Stimulated activated CD4-positive, alpha-beta T cell treated with anti-CD3 and anti-CD28 coated beads, TNF-alpha, amount 100 ng/mL, for 4 hours (primary cell): Measurements from ENCODE around the gene TIMELESS.
"Not testable (repeated sequence)": the region's sequence is repeated elsewhere in the genome, so short reads cannot be mapped to it uniquely, and the experiment has no call there.

Experiments used
- DNase-seq, 3 experiments: peaks; one replicate each; pipeline ENCODE4 v3.0.0-alpha.2; 2020; ENCODE audit warnings: low read depth in 3 of 3

TIMELESS gene

DNA sequence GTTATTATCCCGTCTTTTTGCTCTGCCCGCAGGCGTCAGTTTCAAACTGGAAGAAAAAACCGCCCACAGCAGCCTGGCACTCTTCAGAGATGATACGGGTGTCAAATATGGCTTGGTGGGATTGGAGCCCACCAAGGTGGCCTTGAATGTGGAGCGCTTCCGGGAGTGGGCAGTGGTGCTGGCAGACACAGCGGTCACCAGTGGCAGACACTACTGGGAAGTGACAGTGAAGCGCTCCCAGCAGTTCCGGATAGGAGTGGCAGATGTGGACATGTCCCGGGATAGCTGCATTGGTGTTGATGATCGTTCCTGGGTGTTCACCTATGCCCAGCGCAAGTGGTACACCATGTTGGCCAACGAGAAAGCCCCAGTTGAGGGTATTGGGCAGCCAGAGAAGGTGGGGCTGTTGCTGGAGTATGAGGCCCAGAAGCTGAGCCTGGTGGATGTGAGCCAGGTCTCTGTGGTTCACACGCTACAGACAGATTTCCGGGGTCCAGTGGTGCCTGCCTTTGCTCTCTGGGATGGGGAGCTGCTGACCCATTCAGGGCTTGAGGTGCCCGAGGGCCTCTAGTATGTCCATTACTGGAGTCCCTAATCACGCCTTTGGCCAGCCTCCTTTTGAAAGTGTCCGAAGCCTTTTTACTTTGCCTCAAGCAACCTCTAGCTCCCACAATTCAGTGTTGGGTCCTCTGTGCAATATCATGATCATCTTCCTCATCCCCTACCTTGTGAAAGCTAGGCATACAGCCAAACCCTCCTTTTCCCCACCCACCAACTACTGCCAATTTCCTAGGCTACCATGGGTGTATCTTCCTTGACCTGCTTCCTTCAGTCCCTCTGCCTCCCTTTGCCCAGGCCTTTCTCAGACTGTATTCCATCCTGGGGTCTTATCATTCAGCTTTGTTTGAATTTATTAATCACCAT, 20.0 kb upstream of the TIMELESS start:
- DNase-seq, result no peak

DNA sequence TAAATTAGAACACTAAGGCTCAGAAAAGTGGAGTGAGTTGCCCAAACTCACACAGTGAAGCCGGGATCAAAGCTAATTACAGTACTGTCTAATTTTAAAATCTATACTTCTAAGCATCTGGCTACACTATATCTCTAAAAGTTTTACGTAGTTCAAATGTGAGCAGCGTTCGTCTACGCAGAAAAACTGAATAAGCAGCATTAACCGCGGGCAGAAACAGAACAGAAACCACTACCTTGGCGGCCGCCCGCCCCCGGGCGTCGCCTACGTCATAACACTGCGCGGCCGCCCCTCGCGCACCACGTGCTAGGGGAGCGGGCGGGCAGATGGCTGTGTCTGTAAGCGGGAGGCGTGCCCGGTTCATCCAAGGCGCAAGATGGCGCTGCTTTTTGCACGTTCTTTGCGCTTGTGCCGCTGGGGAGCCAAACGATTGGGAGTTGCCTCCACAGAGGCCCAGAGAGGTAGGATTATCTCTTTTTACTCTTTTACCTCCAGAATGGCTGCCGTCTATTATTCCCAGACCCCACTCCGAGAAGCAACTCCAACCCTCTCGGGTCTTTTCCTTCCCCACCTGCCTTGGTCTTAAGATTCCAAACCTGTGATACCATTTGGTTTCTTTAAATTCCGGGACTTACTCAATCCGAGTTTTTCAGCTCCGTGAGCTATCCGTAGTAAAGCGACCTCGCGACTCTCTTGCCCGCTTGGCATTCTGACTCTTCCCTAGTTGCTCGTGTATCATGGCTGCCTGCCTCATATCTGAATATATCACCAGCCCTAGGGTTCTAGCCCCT, 19.2 kb upstream of the TIMELESS start, which contains the start of gene SPRYD4:
Gene SPRYD4 (plus strand): TSS at position 363 of the 791 bp plus-strand sequence. CDS start 14 bp downstream, at position 377.
- DNase-seq, result peak; percentile 88 to 91 (median 89)

DNA sequence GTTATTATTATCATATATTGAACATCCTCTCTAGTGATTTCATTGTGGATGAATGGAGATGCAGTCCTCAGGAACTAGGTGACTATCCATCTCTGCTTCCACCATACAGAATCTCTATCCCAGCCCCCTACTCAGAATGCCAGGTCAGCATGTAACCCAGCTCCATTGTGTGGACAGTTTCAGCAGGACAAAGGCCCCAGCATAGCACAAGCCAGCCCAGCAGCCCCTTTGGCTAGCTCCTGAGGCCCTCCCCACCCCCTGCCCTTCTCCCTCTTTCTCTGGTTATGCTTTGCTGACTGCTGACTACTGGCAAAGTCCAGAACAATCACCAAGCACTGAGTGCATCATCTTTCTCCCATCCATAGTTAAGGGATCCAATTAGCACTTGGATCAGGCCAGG, 13.3 kb upstream of the TIMELESS start:
- no peak for DNase-seq

DNA sequence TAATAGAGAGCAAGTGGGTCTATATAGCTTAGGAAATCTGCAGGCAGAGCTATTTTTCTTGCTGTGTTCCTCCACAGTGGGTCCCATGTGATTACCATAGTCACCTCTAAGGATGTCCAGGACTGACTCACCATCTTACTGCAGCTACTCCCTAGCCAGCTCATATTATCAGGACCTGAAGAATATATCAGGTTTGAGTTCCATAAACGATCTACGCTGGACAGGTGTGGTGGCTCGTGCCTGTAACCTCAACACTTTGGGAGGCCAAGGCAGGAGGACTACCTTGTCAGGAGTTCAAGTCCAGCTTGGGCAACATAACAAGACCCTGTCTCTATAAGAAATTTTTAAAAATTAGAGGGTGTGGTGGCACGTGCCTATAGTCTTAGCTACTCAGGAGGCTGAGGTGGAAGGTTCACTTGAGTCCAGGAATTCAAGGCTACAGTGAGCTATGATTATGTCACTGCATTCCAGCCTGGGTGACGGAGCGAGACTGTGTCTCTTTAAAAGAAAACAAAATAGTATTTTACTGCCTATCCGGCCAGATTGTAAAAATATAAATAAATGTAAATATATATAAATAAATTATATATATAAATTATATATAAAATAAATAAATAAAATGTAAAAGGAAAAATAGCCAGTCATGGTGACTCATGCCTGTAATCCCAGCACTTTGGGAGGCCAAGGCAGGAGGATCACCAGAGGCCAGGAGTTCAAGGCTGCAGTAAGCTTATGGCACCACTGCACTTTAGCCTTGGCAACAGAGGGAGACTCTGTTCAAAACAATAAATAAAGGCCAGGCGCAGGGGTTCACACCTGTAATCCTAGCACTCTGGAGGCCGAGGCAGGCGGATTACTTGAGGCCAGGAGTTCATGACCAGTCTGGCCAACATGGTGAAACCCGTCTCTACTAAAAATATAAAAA, 12.3 kb upstream of the TIMELESS start:
- DNase-seq, result no peak

DNA sequence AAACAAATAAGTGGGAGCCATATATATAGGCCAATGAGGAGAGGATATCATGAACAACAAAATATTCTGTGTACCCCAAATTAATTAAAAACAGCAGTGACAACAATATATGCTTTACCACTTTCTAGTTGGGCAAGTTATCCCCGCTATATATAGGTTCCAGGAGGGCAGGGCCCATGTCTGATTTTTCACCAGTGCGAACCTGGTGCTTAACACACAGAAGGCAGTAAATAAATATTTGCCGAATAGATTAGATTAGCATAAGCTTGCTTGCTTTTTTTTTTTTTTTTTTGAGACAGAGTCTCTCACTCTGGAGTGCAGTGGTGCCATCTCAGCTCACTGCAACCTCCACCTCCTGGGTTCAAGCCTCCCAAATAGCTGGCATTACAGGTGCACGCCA, 8.6 kb upstream of the TIMELESS start:
- no peak for DNase-seq

DNA sequence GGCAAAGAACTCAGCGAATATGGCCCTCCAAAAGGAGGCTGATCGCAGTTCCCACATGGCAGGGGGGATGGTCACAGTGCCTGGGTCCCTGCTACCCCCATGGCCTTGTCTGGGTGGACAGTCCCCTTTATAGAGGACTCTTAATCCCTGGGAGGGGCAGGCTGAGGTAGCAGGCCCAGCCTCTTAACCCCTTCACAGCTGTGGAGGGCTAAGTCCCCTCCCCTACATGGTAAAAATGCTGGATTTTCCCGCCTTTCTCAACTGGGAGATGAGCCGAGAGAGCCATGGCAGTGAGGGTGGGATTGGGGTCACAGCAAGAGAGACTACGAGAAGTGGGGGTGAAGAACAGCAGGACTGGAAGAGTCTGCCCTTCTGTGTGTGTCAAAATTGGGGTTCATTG, 5.3 kb upstream of the TIMELESS start, which contains the start of gene MIP:
Gene MIP (minus strand): TSS at position 101 of the 400 bp plus-strand sequence. CDS start 44 bp downstream, at position 57.
- no peak for DNase-seq

DNA sequence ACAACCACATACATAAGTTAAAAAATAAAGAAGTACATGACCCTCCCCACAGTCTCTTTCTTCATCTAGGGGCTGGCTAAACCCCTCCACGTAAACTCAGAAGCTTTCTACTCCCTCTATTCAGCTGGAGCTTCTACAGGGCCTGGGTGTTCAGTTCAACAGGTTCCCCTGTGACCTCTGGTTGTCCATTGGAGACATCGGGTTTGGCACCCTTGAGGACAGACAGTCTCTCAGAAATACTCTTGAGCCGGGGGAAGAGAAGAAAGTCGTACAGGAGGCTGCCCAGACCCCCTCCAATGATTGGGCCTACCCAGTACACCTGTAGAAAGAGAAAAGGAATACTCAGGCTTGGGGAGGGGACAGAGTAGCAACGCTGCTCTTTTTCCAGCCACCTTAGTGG, 1.9 kb upstream of the TIMELESS start:
- no peak for DNase-seq

DNA sequence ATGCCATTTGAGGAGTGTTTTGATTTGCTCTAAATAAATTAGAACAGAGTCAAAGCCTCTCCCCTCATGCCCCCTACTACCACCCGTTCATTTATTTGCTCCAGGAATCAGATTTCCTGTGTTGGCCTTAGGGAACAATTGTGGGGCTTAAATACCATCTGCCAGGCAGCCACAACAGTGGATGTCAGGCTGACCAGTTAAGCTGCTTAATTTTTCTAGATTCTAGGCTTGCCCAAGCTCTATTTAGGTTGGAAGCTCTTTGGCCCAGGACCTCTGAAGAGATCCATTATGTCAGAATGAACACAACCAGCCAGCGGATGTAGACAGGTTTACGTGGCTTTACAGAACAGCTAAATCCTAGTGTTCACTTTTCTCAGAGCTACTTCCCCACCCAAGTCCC, 1.0 kb upstream of the TIMELESS start:
- no peak for DNase-seq

DNA sequence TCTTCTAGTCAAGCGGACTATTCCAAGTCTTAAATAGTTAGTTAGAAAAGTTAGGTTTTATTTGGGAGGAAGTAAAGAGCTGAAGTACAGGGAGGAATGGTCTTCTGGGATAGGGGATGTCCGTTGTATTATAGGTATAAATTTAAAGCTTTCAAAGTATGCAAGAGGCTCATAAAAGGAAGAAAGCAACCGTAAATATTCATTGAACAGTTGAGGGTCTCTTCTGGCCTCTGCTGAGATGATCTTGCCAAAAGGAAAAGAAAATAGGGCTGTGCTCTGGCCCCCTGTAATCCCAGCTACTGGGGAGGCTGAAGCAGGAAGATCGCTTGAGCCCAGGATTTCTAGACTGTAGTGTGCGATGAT, 377 bp upstream of the TIMELESS start:
- no peak for DNase-seq

DNA sequence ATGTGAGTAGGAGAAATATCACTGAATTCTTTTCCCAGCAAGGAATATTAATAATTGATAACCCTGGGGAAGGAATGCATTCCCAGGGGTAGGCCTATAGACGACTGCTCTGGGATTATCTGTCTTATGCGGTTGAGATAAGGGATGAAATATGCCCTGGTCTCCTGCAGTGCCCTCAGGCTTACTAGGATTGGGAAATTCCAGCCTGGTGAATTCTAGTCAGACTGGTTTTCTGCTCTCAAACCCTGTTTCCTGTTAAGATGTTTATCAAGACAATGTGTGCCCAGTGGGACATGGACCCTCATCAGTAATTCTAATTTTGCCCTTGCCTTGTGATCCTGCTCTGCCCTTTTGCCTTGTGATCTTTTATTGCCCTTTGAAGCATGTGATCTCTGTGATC, 6.0 kb downstream of the TIMELESS start:
- not testable (repeated sequence) for DNase-seq

DNA sequence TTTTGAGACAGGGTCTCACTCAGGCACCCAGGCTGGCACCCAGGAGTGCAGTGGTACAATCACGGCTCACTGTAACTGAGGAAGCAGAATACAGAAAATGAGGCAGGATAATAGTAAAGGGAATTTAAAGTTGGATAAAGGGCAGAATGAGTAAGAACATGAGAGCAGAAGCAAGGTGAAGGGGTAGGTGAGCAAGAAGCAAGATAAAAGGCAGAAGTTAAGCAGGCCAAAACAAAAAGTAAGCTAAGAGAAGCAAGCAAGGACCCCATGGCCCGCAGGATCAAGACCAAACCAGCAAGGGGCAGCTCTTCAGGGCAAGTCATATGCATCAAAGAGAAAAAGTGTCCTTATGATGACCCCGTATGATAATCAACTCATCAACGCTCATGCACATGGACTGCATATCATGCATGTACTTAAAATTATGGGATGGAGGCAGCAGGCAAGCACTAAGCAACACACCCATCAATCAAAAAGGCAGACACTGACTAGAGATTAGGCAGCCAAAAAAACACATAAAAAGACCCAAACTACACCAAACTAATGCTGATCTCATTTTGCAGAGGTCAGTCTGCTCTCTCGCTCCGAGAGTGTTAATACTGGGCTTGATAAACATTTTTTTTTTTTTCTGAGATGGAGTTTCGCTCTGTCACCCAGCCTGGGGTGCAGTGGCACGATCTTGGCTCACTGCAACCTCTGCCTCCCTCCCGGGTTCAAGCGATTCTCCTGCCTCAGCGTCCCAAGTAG, 11.6 kb downstream of the TIMELESS start:
- DNase-seq, result no peak

DNA sequence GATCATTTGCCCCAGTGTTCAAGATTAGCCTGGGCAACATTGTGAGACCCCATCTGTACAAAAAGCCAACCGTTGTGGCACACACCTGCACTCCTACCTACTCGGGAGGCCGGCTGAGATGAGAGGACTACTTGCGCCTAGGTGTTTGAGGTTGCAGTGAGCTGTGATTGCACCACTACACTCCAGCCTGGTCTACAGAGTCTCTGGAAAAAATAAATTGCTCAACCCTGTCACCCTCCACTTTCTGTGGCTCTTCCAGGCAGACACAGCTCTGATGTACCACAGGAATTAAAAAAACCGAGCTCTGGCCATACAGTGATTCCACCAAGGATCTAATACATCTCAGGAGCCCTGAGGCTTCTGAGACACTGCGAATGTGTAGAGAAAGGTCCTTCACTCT, 14.4 kb downstream of the TIMELESS start:
- no peak for DNase-seq

DNA sequence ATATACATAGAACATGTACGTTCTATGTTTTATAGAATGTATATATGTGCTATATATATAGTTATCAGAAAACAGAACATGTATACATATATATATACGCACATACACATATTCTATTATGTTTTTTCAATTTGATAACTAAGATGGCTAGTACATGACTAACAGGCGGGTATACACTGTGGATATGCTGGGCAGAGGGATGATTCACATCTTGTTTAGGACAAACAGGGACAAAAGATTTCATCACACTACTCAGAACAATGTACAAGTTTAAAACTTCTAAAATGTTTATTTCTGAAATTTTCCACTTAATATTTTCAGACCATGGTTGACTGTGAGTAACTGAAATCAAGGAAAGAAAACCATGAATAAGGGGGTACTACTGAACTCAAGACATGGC, 17.4 kb downstream of the TIMELESS start:
- no peak for DNase-seq

DNA sequence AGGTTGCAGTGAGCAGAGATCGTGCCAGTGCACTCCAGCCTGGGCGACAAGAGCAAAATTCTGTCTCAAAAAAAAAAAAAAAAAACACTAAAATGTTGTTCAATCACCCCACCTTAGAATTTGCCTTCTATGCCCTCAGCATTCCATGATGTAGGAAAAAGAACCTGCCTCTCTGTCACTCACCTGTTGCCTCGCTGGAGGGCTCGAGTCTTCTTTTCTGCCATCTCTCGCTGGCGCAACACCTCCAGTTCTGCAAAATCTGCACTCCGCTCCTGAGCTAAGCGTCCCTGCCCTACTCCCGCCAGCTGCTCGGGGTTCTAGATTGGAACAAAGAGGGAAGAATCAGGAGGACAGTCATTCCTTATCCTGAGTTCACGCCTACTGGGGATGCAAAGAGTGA, 17.9 kb downstream of the TIMELESS start:
- no peak for DNase-seq

DNA sequence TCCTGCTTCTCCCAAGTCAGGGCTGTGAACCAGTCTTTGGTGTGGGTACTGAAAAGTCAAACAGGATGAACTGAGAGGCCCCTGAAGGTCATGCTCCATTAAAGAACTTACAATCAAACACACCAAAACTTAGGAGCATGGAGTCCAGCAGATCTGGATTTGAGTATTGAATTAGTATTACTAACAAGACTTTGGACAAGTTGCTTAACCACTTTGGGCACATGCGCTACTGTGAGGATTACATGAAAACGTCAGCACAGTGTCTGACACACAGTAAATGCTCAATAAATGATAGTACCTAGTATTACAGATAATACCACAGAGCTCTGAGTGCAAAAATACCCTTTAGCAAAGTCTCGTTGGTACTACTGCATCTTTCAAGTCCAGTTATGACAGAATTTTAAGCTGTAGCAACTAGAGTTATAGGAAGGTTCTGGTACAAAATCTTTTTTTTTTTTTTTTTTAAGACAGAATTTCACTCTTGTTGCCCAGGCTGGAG, 23.2 kb downstream of the TIMELESS start:
- no peak for DNase-seq

DNA sequence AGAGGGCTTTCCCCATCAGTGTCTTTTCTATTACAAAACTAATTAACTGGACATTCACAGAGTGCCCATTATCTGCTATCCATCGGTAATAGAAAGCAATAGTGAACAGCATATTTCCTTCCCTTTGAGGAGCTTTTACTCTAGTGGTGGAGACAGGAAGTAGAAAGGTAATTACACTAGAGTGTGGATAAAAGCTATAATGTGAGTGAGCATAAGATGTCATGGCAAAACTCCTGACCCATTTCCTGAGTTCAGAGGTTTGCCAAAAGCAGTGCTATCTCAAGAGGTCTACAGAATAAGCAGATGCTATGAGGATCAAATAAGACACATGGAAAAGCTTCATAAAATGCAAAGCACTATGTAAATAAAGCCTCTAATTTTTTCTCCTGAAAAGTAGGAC, 24.0 kb downstream of the TIMELESS start:
- no peak for DNase-seq

DNA sequence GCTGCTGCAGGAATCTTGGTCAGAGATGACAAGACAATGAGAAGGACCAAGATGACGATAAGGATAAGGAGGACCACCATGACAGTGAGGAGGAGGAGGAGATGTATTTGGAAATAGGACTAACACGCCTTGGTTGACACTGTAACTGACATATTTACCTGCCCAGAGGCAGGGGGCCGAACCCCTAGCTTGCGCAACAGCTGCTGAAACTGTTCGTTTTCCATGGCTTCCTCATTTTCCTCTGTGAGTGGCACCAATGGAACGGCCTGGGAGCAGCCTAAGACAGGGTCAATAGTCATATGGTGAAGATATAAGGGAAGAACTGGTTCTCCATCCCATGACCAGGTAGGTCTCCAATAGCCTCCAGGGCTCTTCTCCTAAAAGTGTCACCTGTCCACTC, 28.8 kb downstream of the TIMELESS start:
- DNase-seq, result no peak

DNA sequence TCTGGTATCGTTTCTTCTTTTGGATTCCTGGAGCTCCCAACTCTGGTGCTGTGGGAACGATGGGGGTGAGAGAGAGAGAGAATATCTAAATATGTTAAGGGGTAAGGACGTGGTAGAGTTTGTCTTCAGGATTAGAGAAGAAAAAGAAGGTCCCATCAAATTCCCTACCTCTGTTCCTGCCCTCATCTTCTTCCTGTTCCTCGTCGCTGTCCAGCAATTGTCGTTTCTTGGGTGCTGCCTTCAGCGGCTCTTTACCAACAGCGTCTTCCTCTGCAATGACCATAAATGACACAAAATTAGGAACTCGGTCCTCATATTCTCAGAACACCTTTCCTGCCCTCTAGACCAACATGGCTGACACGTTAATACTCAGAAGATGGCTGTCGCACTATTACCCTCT, 31.5 kb downstream of the TIMELESS start:
- no peak for DNase-seq

DNA sequence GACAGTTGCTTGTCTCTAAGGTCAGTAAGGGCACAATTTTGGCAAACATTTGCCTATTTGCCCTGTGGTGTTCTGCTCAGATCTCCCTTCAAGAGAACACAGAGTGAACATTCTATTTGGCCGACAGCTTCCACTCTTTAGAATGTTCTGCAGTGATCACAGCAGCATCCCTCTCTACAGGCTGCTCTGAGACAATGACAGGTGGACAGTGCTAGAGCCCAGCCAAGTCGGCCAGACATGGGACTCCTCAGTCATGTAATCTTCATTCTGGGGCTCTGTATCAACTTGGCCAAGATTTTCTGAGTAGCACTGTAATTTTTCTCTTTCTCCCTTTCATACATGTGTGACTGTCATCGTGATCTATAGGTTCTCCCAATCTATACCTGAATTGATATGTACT, 34.8 kb downstream of the TIMELESS start:
- no peak for DNase-seq

DNA sequence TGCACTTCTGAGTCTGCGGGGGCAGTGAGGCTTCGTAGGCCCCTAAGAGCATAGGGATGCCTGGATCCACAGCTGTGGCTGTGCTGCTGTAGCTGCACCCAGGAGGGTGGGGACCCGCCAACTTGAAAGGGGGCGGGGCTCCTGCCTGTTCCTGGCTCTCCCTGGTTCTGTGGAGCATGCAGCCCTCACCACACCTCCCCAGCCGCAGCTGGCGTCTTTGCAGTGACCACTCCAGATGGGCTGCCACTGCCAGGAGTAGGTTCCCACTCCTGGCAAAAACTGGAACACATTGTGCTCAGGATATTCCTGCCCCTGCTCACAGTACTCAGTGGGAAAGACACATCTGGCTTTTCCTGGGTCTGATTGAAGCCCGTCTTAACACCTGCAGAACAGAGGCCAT, 35.8 kb downstream of the TIMELESS start:
- no peak for DNase-seq
